OCI-LY7 (cell line): Measurements from ENCODE around the gene APOL1. TPM values are rescaled to one million over a fixed set of nuclear protein-coding genes. Genes with fewer than 3 reads are reported as not detected.

Source experiments
- BruUV-seq: library from RNA; stranded (reverse); fragments of 400-500 nt; replicated peaks from 2 replicates; lab custom pipeline; 2021; lab: Mats Ljungman, UMichigan
- CTCF ChIA-PET: fragments of 300-600 bp; sonication (Branson Sonifier 250); formaldehyde crosslinking; loops from one replicate; lab custom pipeline; 2022; ENCODE audit warnings: antibody characterized with exemption; ENCODE audit not compliant: unreplicated experiment; lab: Charles Lee
- POLR2A ChIA-PET: fragments of 300-600 bp; sonication (Branson Sonifier 250); formaldehyde crosslinking; loops from one replicate; lab custom pipeline; 2022; ENCODE audit warnings: antibody characterized with exemption; lab: Charles Lee
- DNase-seq: peaks from one replicate; pipeline ENCODE4 v3.0.0-alpha.2; 2015; ENCODE audit warnings: low spot score
- H2AFZ ChIP-seq: fragments of 200-600 bp; sonication (generic), shearing (Covaris generic); 2 replicates; pipeline ENCODE4 v1.6.1; 2014; ENCODE audit warnings: mild to moderate bottlenecking, antibody characterized with exemption, low read length, moderate library complexity
- H3K27ac ChIP-seq: fragments of 200-600 bp; sonication (generic); 2 replicates; pipeline ENCODE4 v1.5.1; 2014; ENCODE audit warnings: mixed run types, low read depth, mild to moderate bottlenecking, moderate library complexity, low read length, inconsistent platforms; ENCODE audit not compliant: poor library complexity, severe bottlenecking
- H3K36me3 ChIP-seq: fragments of 200-600 bp; sonication (generic); 2 replicates; pipeline ENCODE4 v1.6.1; 2014; ENCODE audit warnings: mild to moderate bottlenecking, antibody characterized with exemption, low read length, moderate library complexity, mixed read lengths; ENCODE audit not compliant: insufficient read depth
- H3K4me1 ChIP-seq: fragments of 200-600 bp; sonication (generic); 2 replicates; pipeline ENCODE4 v1.5.1; 2014; ENCODE audit warnings: mild to moderate bottlenecking, low read length; ENCODE audit not compliant: insufficient read depth, poor library complexity, severe bottlenecking
- H3K4me2 ChIP-seq: fragments of 200-600 bp; sonication (generic); 2 replicates; pipeline ENCODE4 v1.6.1; 2014; ENCODE audit warnings: mild to moderate bottlenecking, low read length
- H3K4me3 ChIP-seq: fragments of 200-600 bp; sonication (generic); 2 replicates; pipeline ENCODE4 v1.5.1; 2014; ENCODE audit warnings: mild to moderate bottlenecking, low read depth, low read length; ENCODE audit not compliant: poor library complexity, severe bottlenecking
- H3K79me2 ChIP-seq: fragments of 200-600 bp; sonication (generic); 2 replicates; pipeline ENCODE4 v1.6.1; 2016; ENCODE audit warnings: low read depth, mild to moderate bottlenecking, low read length, moderate library complexity, mixed read lengths; ENCODE audit not compliant: insufficient read depth
- H3K9me2 ChIP-seq: fragments of 200-600 bp; sonication (generic); 2 replicates; pipeline ENCODE4 v1.6.1; 2016; ENCODE audit warnings: mild to moderate bottlenecking, low read length, mixed read lengths; ENCODE audit not compliant: insufficient read depth
- H3K9me3 ChIP-seq: fragments of 200-600 bp; sonication (generic); 2 replicates; pipeline ENCODE4 v1.6.1; 2014; ENCODE audit warnings: mild to moderate bottlenecking, mixed run types, low read length, mixed read lengths
- H4K20me1 ChIP-seq: fragments of 200-600 bp; sonication (generic); 2 replicates; pipeline ENCODE4 v1.6.1; 2014; ENCODE audit warnings: mild to moderate bottlenecking, antibody characterized with exemption, low read length, moderate library complexity, mixed read lengths; ENCODE audit not compliant: insufficient read depth
- EZH2phosphoT487 ChIP-seq: fragments of 200-600 bp; sonication (generic); IDR thresholded peaks from 2 replicates; pipeline ENCODE4 v1.6.1; 2018; ENCODE audit warnings: low read depth, borderline replicate concordance, mild to moderate bottlenecking, mixed run types, antibody characterized with exemption, low read length, moderate library complexity, mixed read lengths
- intact Hi-C: fragments of 100-400 bp; cut with micrococcal nuclease; formaldehyde crosslinking; loops from one replicate; pipeline ENCODE4 v1.10.0; 2022; ENCODE audit not compliant: unreplicated experiment
- total RNA-seq, 2 experiments: library from RNA; depleted of rRNA in 1 of 2; stranded (reverse); fragments of >200 nt in 1 of 2; shearing (Covaris generic) in 1 of 2; gene quantifications; 2 replicates each; pipeline ENCODE4 v1.2.3, GENCODE V29; 2014 to 2022
- TF ChIP-seq, protein P1 (sequence below): fragments of 200-600 bp; sonication (generic); conservative IDR thresholded peaks from 2 replicates; pipeline ENCODE4 v1.5.1; 2014; ENCODE audit warnings: mild to moderate bottlenecking, antibody characterized with exemption, low read length, moderate library complexity, mixed read lengths

Gene APOL1
- total RNA-seq, 2 experiments from 2014 or later = 0.42 to 0.47 TPM

DNA sequence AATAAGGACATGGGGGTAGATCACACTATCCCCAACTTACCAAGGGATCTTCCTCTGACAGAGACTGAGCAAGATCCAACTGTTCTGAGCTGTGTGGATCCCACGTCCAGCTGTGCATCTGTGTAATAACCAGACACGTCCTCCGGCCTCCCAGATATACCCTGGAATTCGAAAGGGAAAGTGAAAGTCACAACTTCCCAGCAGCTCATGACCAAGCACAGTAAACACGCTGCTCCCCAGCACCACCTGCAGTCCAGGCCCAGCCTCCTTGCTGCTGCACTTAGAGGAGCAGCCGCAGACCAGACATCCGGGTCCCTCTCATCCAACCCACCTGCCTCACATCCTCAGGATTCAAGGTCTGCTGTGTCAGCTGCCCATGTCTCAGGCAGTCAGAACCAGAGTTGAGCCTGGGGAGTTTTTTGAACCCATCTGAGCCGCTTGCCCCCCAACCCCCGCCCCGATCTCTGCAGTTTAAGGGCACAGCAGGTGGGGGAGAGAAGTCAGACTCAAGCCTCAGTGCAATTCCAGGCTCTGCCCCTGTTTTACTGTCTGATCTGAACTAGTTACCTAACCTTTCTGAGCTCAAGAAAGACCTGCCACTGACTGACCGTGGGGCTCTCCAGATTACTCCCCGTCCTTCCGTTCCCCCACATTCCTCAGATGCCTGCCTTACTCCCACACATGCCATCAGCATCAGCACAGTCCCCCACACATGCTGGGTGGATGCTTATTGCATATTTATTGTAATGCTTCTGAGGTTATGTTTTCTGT, 13.3 kb upstream of the APOL1 start, which contains the start of gene APOL2:
Gene APOL2 (minus strand): TSS at position 127 of the 771 bp plus-strand sequence. CDS start 6,365 bp downstream, outside the sequence.
- BruUV-seq = no TSS peak
- no peaks in the 10 kb centered on the region for H3K79me2 ChIP-seq
- no peaks in the 10 kb centered on the region for H4K20me1 ChIP-seq
- no peaks in the 10 kb centered on the region for H3K9me3 ChIP-seq
- TF ChIP-seq EZH2phosphoT487 = no peak
- TF ChIP-seq, protein P1, sequence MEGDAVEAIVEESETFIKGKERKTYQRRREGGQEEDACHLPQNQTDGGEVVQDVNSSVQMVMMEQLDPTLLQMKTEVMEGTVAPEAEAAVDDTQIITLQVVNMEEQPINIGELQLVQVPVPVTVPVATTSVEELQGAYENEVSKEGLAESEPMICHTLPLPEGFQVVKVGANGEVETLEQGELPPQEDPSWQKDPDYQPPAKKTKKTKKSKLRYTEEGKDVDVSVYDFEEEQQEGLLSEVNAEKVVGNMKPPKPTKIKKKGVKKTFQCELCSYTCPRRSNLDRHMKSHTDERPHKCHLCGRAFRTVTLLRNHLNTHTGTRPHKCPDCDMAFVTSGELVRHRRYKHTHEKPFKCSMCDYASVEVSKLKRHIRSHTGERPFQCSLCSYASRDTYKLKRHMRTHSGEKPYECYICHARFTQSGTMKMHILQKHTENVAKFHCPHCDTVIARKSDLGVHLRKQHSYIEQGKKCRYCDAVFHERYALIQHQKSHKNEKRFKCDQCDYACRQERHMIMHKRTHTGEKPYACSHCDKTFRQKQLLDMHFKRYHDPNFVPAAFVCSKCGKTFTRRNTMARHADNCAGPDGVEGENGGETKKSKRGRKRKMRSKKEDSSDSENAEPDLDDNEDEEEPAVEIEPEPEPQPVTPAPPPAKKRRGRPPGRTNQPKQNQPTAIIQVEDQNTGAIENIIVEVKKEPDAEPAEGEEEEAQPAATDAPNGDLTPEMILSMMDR = peak; percentile 78
- ChIA-PET POLR2A (interaction anchor here (0.6 to 1.3 kb wide), 4 partner anchors 33 to 292 kb away, joined by 3 to 4 read pairs (median 3); no protein-coding TSS in a partner anchor), CTCF (interaction anchor here (0.8 to 1.5 kb wide), 2 partner anchors 79 to 231 kb away, joined by 3 to 4 read pairs; partner anchors contain the start of gene APOL3)
- peak within 1 kb of the TSS; percentile 25 for H3K27ac ChIP-seq
- H3K4me2 ChIP-seq = peak within 1 kb of the TSS; percentile 79
- H3K4me1 ChIP-seq = peaks cover 21% of the 10 kb centered on the region
- intact Hi-C loops = loop anchor here (5.0 kb wide), 1 partner anchor 77 kb away; the partner anchor contains the start of gene APOL3
- H3K9me2 ChIP-seq = no peaks in the 10 kb centered on the region
- H2AFZ ChIP-seq = peak within 1 kb of the TSS; percentile 62
- DNase-seq = peak; percentile 93
- H3K36me3 ChIP-seq = peaks cover 16% of the 10 kb centered on the region; the same call in 1 of the 2 replicates
- H3K4me3 ChIP-seq = peak within 1 kb of the TSS; percentile 76

DNA sequence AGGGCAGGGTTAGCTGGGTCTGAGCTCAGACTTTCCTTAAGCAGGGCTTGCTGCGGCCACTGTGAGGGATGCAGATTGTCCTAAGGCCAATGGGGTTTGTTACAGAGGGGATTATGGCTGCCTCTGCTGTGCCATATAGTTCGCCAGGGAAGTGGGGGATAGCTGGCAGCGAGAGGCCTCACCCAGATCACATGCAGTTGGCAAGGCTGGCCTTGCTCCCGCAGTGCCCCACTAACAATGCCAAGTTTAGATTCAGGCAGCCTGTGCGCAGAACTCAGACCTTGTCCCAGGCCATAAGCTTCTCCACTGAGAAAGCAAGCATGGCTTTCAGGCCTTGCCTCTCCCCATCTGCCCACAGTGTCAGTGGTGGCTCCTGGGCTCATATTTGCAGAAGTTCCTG, 8.9 kb upstream of the APOL1 start:
- DNase-seq = no peak
- Histone ChIP-seq H3K9me3 (peaks cover 13% of the 10 kb centered on the region), H3K4me2 (no peak overlapping the region), H2AFZ (no peak overlapping the region), H3K9me2 (no peaks in the 10 kb centered on the region), H3K79me2 (no peaks in the 10 kb centered on the region), H4K20me1 (no peaks in the 10 kb centered on the region), H3K36me3 (no peaks in the 10 kb centered on the region), H3K27ac (no peak overlapping the region), H3K4me1 (peaks cover 6% of the 10 kb centered on the region), H3K4me3 (no peak overlapping the region)
- CTCF ChIA-PET = no interaction called here
- intact Hi-C loops = no loop called here
- POLR2A ChIA-PET = interaction anchor here (0.7 kb wide), 1 partner anchor 95 kb away, joined by 3 read pairs; no protein-coding TSS in a partner anchor
- TF ChIP-seq, protein P1 = no peak
- TF ChIP-seq EZH2phosphoT487 = no peak
- BruUV-seq = no TSS peak
